Inferior parietal cortex (tissue), 1 donor: ENCODE data around the gene PLIN5.
"Not testable (repeated sequence)": the region's sequence is repeated elsewhere in the genome, so short reads cannot be mapped to it uniquely, and the experiment has no call there.

Experiments used
- DNase-seq: peaks from one replicate; pipeline ENCODE4 v3.0.0-alpha.2; 2016; ENCODE audit errors: extremely low spot score

PLIN5 gene

DNA sequence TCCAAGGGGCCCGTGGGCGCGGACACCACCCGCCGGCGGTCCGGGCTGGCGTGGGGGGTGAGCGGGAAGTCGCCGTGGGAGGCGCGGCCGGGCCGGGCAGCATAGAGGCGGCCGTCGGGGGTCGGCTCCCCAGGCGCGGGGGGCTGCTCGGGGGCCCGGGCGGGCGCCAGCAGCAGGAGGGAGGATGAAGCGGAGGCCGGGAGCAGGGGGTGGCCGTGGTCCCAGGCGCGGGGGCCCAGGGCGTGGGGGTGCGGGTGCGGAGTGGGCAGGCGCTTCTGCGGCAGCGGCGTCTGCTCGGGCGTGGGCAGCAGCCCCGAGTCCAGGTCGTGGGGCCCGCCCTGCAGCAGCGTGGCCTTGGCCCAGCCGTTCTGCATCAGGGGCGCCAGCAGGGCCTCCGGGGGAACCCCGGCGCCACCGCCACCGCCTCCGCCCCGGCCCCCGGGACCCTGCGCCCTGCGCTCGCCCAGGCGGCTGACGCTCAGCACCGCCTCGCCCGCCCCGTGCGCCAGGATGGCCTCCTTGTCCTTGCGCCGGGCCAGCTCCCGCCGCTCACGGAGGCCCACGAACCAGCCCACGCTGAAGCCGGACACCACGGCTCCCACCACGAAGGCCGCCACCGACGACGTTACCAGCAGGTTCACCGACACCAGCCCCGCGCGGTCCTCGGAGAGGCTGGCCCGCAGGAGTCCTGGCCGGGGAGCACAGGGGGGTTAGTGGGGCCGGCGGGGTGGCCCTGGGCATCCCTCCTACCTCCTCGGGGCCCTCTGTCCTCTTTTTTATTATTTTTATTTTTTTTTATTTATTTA lies 9.0 kb upstream of the PLIN5 start:
- DNase-seq = no peak

- DNase-seq = no peak
Measured at GRCh38 chr19:4542896-4543841, 8.1 kb upstream of the PLIN5 start.

DNA sequence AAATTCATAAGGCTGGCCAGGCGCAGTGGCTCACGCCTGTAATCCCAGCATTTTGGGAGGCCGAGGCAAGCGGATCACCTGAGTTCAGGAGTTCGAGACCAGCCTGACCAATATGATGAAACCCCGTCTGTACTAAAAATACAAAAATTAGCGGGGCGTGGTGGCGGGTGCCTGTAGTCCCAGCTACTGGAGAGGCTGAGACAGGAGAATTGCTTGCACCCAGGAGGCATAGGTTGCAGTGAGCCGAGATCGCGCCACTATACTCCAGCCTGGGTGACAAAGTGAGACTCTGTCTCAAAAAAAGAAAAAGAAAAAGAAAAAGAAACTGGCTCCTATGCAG lies 6.8 kb upstream of the PLIN5 start:
- DNase-seq = not testable (repeated sequence)

DNA sequence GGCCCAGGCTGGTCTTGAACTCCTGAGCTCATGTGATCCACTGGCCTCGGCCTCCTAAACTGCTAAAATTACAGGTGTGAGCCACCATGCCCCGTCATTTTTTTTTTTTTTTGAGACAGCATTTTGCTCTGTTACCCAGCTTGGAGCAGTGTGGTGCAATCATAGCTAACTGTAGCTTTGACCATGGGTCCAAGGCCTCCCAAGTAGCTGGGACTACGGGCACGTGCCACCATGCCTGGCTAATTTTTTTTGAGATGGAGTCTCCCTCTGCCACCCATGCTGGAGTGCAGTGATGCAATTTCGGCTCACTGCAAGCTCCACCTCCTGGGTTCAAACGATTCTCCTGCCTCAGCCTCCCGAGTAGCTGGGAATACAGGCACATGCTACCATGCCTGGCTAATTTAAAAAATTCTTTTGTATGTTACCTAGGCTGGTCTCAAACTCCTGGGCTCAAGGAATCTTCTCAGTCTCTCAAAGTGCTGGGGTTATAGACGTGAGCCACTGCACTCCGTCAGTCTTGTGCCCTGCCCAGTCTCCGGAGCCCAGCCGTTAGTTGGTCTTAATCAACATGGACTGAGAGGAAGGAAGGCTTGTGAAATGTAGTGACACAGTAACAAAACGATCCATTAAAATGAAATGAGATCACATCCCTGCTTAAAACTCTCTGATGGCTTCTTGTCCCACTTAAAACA lies 6.2 kb upstream of the PLIN5 start:
- DNase-seq = no peak

DNA sequence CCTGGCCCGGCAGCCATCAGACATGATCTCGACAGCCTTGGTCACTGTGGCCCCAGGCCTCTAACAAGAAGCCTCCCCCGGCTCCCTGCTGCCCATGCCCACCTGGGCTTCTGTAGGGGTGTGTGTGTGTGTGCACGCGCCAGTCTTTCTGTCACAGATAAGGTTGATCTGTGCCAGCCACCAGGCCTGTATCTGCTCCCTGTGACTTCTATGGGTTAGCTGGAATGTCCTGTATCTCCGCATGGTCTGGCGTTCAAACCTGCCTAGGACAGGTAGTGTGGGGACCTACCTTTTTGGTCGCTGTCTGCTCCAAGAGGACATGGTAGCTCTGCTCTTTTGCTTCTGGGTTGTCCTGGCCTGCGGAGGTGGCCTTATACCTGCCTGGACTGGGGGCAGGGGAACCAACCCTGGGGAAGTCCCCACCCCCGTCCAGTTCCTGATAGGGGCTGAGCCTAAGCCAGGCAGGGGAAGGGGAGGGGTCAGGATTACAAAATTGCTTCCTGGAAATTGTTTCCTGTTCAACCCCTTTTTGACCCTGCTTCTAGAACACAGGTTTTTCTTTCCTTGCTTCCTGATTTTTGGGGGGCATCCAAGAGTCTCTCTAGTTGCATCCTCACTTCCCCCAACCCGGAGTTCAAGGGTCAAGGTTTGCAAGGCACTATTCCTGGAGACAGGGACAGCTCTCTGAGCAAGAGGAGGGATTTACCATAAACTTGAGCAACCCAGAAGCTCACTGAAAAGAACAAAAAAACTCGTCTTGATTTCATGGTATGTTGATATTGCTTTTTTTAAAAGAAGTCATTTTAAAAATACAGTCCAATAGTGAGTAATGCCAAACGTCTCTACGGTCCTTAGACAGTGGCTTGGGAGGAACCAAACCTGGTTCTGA lies 4.9 kb upstream of the PLIN5 start, which contains the start of gene LRG1:
Gene LRG1 (minus strand): TSS at position 344 of the 889 bp plus-strand sequence. CDS start 23 bp downstream, at position 321.
- DNase-seq = no peak

- no peak for DNase-seq
Measured at GRCh38 chr19:4539169-4539692, 4.2 kb upstream of the PLIN5 start.

DNA sequence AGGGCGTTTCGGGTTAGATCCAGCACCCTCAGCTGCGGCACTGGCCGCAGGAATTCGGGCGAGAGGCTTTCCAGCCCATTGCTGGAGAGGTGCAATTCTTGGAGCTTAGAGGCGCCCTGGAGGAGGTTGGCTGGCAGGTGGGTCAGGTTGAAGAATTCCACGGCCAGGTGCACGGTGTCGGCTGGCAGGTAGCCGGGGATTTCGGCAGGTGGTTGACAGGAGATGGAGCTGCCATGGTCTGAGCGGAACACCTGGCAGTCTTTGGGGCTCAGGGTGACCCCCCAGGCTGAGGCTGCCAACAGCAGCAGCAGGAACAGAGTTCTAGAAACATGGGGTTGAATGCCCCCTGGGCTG lies 3.6 kb upstream of the PLIN5 start:
- DNase-seq = no peak

DNA sequence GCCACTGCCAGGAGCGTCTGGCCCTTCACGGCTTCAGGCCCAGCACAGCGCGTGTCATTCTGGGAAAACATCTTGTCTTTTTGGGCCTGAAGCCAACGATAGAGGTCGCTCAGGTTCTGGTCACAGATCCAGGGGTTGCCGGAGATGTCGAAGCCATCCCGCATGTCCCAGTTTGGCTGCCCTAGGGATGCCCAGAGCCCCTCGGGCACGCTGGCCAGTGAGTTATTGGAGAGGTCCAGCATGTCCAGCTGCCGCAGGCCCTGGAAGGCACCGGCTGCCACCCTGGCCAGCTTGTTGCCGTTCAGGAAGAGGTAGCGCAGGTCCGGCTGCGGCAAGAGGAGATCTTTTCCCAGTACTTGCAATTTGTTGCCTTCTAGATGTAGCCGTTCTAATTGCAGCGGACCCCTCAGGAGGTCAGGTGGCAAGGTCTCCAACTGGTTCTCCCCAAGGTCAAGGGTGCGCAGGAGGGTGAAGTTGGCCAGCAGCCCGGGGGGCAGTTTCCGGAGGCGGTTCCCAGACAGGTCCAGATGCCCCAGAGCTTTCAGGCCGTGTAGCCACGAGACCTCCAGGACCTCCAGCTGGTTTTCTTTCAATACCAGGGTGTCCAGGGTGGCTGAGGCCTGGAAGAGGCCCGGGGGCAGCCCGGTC lies 3.1 kb upstream of the PLIN5 start:
- no peak for DNase-seq

DNA sequence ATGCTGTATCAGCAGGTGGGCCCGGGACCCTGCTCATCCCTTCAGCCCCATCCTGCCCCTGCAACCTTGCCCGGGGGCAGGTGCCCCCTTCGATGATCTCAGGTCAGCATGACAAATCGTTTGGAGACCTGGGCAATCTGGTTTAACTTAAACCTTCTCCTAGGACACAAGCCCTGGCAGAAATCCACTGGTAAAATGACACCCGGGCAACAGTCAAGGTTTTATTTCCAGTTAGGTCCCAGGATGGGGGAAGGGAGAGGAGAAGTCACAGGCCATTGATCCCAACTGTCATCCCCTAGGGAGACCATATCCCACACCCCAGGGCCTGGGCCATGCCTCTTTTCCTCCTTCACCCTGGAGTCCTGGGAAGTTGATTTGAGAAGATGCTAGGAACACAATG lies 1.8 kb upstream of the PLIN5 start:
- DNase-seq = no peak

- no peak for DNase-seq
Measured at GRCh38 chr19:4533835-4534424, 1.1 kb downstream of the PLIN5 start.

GRCh38 chr19:4533334-4533733 lies 1.7 kb downstream of the PLIN5 start:
- no peak for DNase-seq

- DNase-seq = no peak
Measured at GRCh38 chr19:4531562-4532165, 3.4 kb downstream of the PLIN5 start.

GRCh38 chr19:4529924-4530522 lies 5.0 kb downstream of the PLIN5 start:
- DNase-seq = no peak

- DNase-seq = no peak
Measured at GRCh38 chr19:4528843-4529242, 6.2 kb downstream of the PLIN5 start.

DNA sequence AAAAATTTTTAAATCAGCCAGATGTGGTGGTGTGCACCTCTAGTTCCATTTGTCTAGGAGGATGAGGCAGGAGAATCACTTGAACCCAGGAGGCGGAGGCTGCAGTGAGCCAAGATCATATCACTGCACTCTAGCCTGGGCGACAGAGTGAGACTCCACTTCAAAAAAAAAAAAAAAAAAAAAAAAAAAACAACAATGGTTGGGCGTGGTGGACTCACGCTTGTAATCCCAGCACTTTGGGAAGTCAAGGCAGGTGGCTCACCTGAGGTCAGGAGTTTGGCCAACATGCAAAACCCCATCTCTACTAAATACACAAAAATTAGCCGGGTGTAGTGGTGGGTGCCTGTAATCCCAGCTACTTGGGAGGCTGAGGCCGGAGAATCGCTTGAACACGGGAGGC lies 7.6 kb downstream of the PLIN5 start:
- not testable (repeated sequence) for DNase-seq

- no peak for DNase-seq
Measured at GRCh38 chr19:4525563-4526002, 9.4 kb downstream of the PLIN5 start.

DNA sequence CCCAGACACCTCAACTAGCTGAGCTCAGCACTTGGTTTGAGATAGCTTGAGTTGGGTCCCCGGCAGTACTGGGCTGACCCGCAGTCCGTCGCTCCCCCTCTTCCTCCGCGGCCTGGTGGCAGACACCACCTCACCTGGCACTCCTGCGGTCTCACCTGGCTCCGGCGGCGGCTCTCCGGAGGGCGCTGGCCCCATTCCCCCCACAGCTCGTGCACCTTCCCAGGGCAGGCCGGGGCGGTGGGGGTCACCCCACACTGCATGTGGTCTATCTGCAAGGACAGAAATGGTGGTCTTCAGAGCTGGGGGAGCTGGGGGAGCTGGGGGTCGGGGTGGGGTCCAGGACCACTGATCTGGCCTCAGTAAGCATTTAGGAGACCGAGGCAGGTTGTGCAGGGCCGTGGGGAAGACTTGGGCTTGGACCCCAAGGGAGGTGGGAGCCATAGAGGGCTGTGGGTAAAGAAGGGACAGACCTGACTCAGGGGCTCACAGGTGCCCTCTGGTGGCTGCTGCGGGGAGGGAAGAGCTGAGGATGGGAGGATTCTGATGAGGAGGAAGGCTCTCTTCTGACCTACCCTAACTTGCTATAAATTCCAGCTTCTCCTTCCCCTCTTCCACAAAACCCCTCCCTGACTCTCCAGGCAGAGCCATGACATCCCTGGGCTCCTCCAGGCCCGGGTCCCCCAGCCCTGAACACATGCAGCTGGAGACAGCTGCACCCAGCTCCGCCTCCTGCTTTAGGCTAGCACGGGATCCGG lies 10.0 kb downstream of the PLIN5 start:
- peak; percentile 17 for DNase-seq

DNA sequence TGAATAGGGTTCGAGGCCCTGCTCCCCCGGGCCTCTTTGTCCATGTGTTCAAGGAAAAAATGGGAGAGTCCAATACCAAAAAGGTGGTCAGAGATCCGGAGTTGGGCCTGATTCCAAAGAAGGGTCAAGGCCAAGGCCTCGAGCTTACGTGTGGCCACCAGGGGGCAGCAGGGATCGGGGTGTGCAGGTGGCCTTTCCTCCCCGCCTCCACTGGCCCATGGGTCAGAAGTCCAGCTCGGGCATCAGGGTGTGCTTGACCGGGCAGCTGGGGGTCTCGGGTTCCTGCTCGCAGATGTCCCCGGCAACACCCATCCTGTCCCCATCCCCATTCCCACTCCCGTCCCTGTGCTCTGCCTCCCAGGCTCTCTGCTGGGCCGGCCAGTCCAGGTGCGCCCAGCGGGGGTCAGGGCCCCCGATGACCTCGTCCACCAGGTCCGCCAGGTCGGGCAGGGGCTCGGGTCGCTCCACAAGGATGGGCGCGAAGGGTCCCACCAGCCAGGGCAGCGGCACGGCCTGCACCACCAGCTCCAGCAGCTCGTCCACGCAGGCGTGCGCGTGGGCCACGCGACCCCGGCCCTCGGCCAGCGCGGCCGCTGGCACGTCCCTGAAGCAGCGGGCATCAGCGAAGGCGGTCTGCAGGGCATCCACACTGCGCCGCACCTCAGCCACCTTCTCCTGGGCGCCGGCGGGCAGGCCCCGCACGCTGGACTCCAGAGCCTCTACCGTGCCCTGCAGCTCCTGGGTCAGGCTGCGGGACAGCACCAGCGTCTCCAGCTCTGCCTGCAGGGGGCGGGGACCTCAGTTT lies 11.5 kb downstream of the PLIN5 start:
- no peak for DNase-seq
